Pancreas (tissue), 10 donors: ENCODE data around the gene HIRA. TPM values are rescaled to one million over a fixed set of nuclear protein-coding genes. Genes with fewer than 3 reads are reported as not detected.

Experiments
- ATAC-seq, 4 donors: fragments of 200-7000 bp; cut with Tn5 transposase; one replicate each; pipeline versions ENCODE4 v1.8.0 to v1.9.1; 2020; ENCODE audit warnings: mild to moderate bottlenecking in 4 of 4, moderate library complexity in 4 of 4
- DNase-seq, 6 donors: peaks; one replicate each; pipeline ENCODE4 v3.0.0-alpha.2; 2020
- FAIRE-seq: peaks from 2 replicates; lab custom pipeline; 2012; peaks lifted over from hg19 to GRCh38; lab: Jason Lieb, UNC
- H3K27ac ChIP-seq, 4 donors: fragments of 200-600 bp; sonication (generic); 1 replicate in 3 of 4; 2 replicates in 1 of 4; pipeline versions ENCODE4 v1.5.0 to v1.8.0; 2020
- H3K27me3 ChIP-seq, 4 donors: fragments of 200-600 bp; one replicate each; pipeline ENCODE4 v1.8.0; 2021
- H3K36me3 ChIP-seq, 3 donors: fragments of 200-600 bp; sonication (generic) in 1 of 3; one replicate each; pipeline versions ENCODE4 v1.5.0 to v1.8.0; 2020 to 2021
- H3K4me1 ChIP-seq, 3 donors: fragments of 200-600 bp; one replicate each; pipeline ENCODE4 v1.8.0; 2021
- H3K4me3 ChIP-seq, 4 donors: fragments of 200-600 bp; sonication (generic) in 2 of 4; one replicate each; pipeline versions ENCODE4 v1.5.0 to v1.8.0; 2020 to 2021
- H3K9me3 ChIP-seq, 4 donors: fragments of 200-600 bp; one replicate each; pipeline ENCODE4 v1.8.0; 2021
- CTCF ChIP-seq, 4 donors: fragments of 200-600 bp; sonication (generic) in 3 of 4; IDR thresholded peaks; one replicate each; pipeline versions ENCODE4 v1.5.0 to v1.8.0; 2021; ENCODE audit warnings: antibody characterized with exemption in 4 of 4
- WGBS, 2 donors: extraction: QIAGEN DNeasy Blood & Tissue Kit; methylation state at CpG; one replicate each; pipeline ENCODE4 v1.1.7; 2013; 5-methylcytosine and 5-hydroxymethylcytosine counted together
- intact Hi-C, 3 donors: fragments of 100-400 bp; cut with DNase I; formaldehyde crosslinking; loops; one replicate each; pipeline versions ENCODE4 v1.11.1 to v1.14.2; 2022
- polyA plus RNA-seq, 2 donors: library from polyadenylated mRNA; stranded (reverse); fragments of 200-250 nt; gene quantifications; one replicate each; pipeline ENCODE4 v1.2.3, GENCODE V29; 2013
- total RNA-seq, 6 donors: library from RNA; stranded (reverse); fragmentation: NEBNext Ultra II Directional in 4 of 6; extraction: Animal tissue kit (Norgen Biotek cat#: 25700) in 4 of 6; gene quantifications; one replicate each; pipeline versions ENCODE4 v1.2.1 to v1.2.4, GENCODE V29; 2021 to 2023
- donor health status: healthy with polysubstance abuse.
- donor health status: DM: no; HTN: no; CAD: no; lungs with moderate emphysema.
- donor health status: DM: no; HTN: no; CAD: no.
- donor health status: control.
- donor health status: control.
- donor health status: Bipolar disorder and iron deficiency.
- donor health status: DM: yes; HTN: yes; CAD: no.
- donor health status: DM: no; HTN: no; CAD: no.
- donor health status: DM: no; HTN: no; CAD: no.
- donor health status: DM: yes; HTN: yes; CAD: no.

Gene HIRA
- total and polyA plus RNA-seq, 8 donors: 6.1 to 14.6 (median 9.5) TPM

- Histone ChIP-seq H3K9me3 (no peaks in the 10 kb centered on the region), H3K4me3 (no peak overlapping the region), H3K27me3 (no peaks in the 10 kb centered on the region), H3K36me3 (peaks cover 0 to 17% (median 0%) of the 10 kb centered on the region in 3 donors), H3K4me1 (peaks cover 0 to 5% (median 0%) of the 10 kb centered on the region in 3 donors), H3K27ac (no peak overlapping the region)
- 94 to 97% methylated on average over 6 of the region's 6 CpGs for WGBS, 2 donors
- FAIRE-seq (no peak), DNase-seq (no peak), ATAC-seq (no peak)
- no peak for TF ChIP-seq CTCF (IDR thresholded peaks at IDR 0.05)
- intact Hi-C loops: no loop called here
Measured at GRCh38 chr22:19400881-19401280, 30.7 kb downstream of the HIRA start.

GRCh38 chr22:19398652-19399051 is 32.9 kb downstream of the HIRA start:
- Histone ChIP-seq H3K27me3 (no peaks in the 10 kb centered on the region), H3K4me1 (no peaks in the 10 kb centered on the region), H3K36me3 (peaks cover 0 to 37% (median 0%) of the 10 kb centered on the region in 3 donors), H3K9me3 (no peaks in the 10 kb centered on the region), H3K4me3 (no peak overlapping the region), H3K27ac (no peak overlapping the region)
- intact Hi-C loops: no loop called here
- WGBS, 2 donors: 76 to 78% methylated on average over 2 of the region's 2 CpGs
- TF ChIP-seq CTCF (IDR thresholded peaks at IDR 0.05): no peak
- DNase-seq (no peak), ATAC-seq (no peak), FAIRE-seq (no peak)

GRCh38 chr22:19398206-19398605 is 33.3 kb downstream of the HIRA start:
- no peaks in the 10 kb centered on the region for H3K27me3 ChIP-seq
- no peaks in the 10 kb centered on the region for H3K9me3 ChIP-seq
- FAIRE-seq (no peak), DNase-seq (no peak), ATAC-seq (no peak)
- 84 to 88% methylated on average over 6 of the region's 6 CpGs for WGBS, 2 donors
- no peak for TF ChIP-seq CTCF (IDR thresholded peaks at IDR 0.05)
- H3K36me3 ChIP-seq: peaks cover 0 to 42% (median 0%) of the 10 kb centered on the region in 3 donors
- H3K27ac ChIP-seq: no peak overlapping the region
- intact Hi-C loops: no loop called here
- H3K4me3 ChIP-seq: no peak overlapping the region
- no peaks in the 10 kb centered on the region for H3K4me1 ChIP-seq

- ATAC-seq (no peak), FAIRE-seq (no peak), DNase-seq (no peak)
- no peak for TF ChIP-seq CTCF (IDR thresholded peaks at IDR 0.05)
- Histone ChIP-seq H3K36me3 (peaks cover 0 to 44% (median 0%) of the 10 kb centered on the region in 3 donors), H3K27ac (no peak overlapping the region), H3K27me3 (no peaks in the 10 kb centered on the region), H3K9me3 (no peaks in the 10 kb centered on the region), H3K4me3 (no peak overlapping the region), H3K4me1 (no peaks in the 10 kb centered on the region)
- 94% methylated on average over 3 of the region's 3 CpGs for WGBS, 2 donors
- intact Hi-C loops: no loop called here
Measured at GRCh38 chr22:19397734-19398104, 33.8 kb downstream of the HIRA start.

- no peak for TF ChIP-seq CTCF (IDR thresholded peaks at IDR 0.05)
- intact Hi-C loops: no loop called here
- Histone ChIP-seq H3K9me3 (no peaks in the 10 kb centered on the region), H3K27ac (no peak overlapping the region), H3K4me1 (no peaks in the 10 kb centered on the region), H3K36me3 (peaks cover 0 to 50% (median 0%) of the 10 kb centered on the region in 3 donors), H3K4me3 (no peak overlapping the region), H3K27me3 (no peaks in the 10 kb centered on the region)
- 91 to 94% methylated on average over 6 of the region's 6 CpGs for WGBS, 2 donors
- FAIRE-seq: no peak
- DNase-seq: no peak
- no peak for ATAC-seq
Measured at GRCh38 chr22:19396934-19397733, 34.4 kb downstream of the HIRA start.
